K562 (cell line): ENCODE measurements around the gene HLA-DOB. TPM values are rescaled to one million over a fixed set of nuclear protein-coding genes. Genes with fewer than 3 reads are reported as not detected.

Experiments
- BHLHE40 ChIP-seq: IDR thresholded peaks from 2 replicates; pipeline ENCODE4 v1.6.1; 2011; ENCODE audit warnings: low read length, improper control_type of control experiment
- BRD9 ChIP-seq: fragments of 450-650 bp; IDR thresholded peaks from 2 replicates; pipeline ENCODE4 v1.6.1; 2018; ENCODE audit warnings: low read depth; ENCODE audit not compliant: partially characterized antibody
- DPF2 ChIP-seq: fragments of 450-650 bp; IDR thresholded peaks from 2 replicates; pipeline ENCODE4 v1.6.1; 2016
- FOS ChIP-seq: IDR thresholded peaks from 3 replicates; pipeline ENCODE4 v1.6.1; 2011; ENCODE audit not compliant: insufficient read length; ENCODE audit errors: extremely low read depth
- FOSL1 ChIP-seq: fragments of 200-800 bp; sonication (Bioruptor generic); conservative IDR thresholded peaks from 2 replicates; pipeline ENCODE4 v1.6.1; 2016; ENCODE audit warnings: missing genetic modification characterization, missing compliant biosample characterization
- HNRNPUL1 ChIP-seq: fragments of 200-400 bp; formaldehyde crosslinking; IDR thresholded peaks from 2 replicates; pipeline ENCODE4 v1.6.1; 2017; ENCODE audit warnings: low read length
- KDM5B ChIP-seq: fragments of 200-600 bp; sonication (generic); IDR thresholded peaks from 2 replicates; pipeline ENCODE4 v1.6.1; 2012; ENCODE audit warnings: low read depth, mild to moderate bottlenecking, moderate library complexity, low read length, control low read depth, inconsistent platforms; ENCODE audit not compliant: insufficient replicate concordance
- MAFG ChIP-seq: fragments of 450-650 bp; conservative IDR thresholded peaks from 2 replicates; pipeline ENCODE4 v1.6.1; 2016; ENCODE audit warnings: missing genetic modification characterization, missing compliant biosample characterization
- MEF2D ChIP-seq: conservative IDR thresholded peaks from 2 replicates; pipeline ENCODE4 v1.6.1; 2016; ENCODE audit warnings: low read depth, missing genetic modification characterization, missing compliant biosample characterization
- POLR3A ChIP-seq: IDR thresholded peaks from 2 replicates; pipeline ENCODE4 v1.6.1; 2011; ENCODE audit warnings: borderline replicate concordance, mild to moderate bottlenecking, moderate library complexity; ENCODE audit not compliant: insufficient read length, insufficient read depth; ENCODE audit errors: extremely low read depth
- RCOR1 ChIP-seq, 2 experiments: IDR thresholded peaks; 2 replicates each; pipeline ENCODE4 v1.6.1; 2012; ENCODE audit warnings: low read depth in 2 of 2, low read length in 2 of 2, borderline replicate concordance in 1 of 2, improper control_type of control experiment in 1 of 2
- RHOXF2B ChIP-seq: fragments of 250-450 bp; sonication (Bioruptor Pico); conservative IDR thresholded peaks from 2 replicates; pipeline ENCODE4 v1.5.1; 2021
- SMARCC2 ChIP-seq: fragments of 450-650 bp; IDR thresholded peaks from 2 replicates; pipeline ENCODE4 v1.6.1; 2017; ENCODE audit warnings: antibody characterized with exemption, moderate library complexity, mild to moderate bottlenecking, low read depth
- SOX6 ChIP-seq: fragments of 450-650 bp; IDR thresholded peaks from 2 replicates; pipeline ENCODE4 v1.6.1; 2014; ENCODE audit warnings: mild to moderate bottlenecking
- TEAD1 ChIP-seq, 2 experiments: fragments of 450-650 bp in 1 of 2; sonication (generic) in 1 of 2; formaldehyde crosslinking; IDR thresholded peaks; 2 replicates each; pipeline versions ENCODE4 v1.4.0 to v1.8.0; 2020 to 2022; ENCODE audit warnings: mild to moderate bottlenecking in 2 of 2, missing genetic modification reagents in 1 of 2
- TGIF2 ChIP-seq: sonication (generic); formaldehyde crosslinking; IDR thresholded peaks from 2 replicates; pipeline ENCODE4 v1.8.1; 2022; ENCODE audit warnings: mild to moderate bottlenecking, missing genetic modification reagents, moderate library complexity
- ZKSCAN1 ChIP-seq: fragments of 150-350 bp; IDR thresholded peaks from 2 replicates; pipeline ENCODE4 v1.6.1; 2016; ENCODE audit warnings: low read depth, low read length
- ZNF184 ChIP-seq: sonication (generic); formaldehyde crosslinking; IDR thresholded peaks from 2 replicates; pipeline ENCODE4 v1.5.0; 2020; ENCODE audit warnings: missing genetic modification reagents
- ZNF224 ChIP-seq: sonication (generic); formaldehyde crosslinking; IDR thresholded peaks from 2 replicates; pipeline ENCODE4 v1.8.0; 2022; ENCODE audit warnings: mild to moderate bottlenecking, missing genetic modification reagents
- ZNF311 ChIP-seq: fragments of 250-450 bp; sonication (Bioruptor Pico); IDR thresholded peaks from 2 replicates; pipeline ENCODE4 v1.4.0; 2020; ENCODE audit warnings: mild to moderate bottlenecking, moderate library complexity
- ZNF316 ChIP-seq: fragments of 450-650 bp; IDR thresholded peaks from 2 replicates; pipeline ENCODE4 v1.6.1; 2016
- ZNF444 ChIP-seq: fragments of 250-450 bp; sonication (Bioruptor Pico); IDR thresholded peaks from 2 replicates; pipeline ENCODE4 v1.4.0; 2020; ENCODE audit warnings: mild to moderate bottlenecking, moderate library complexity
- polyA plus RNA-seq, 8 experiments: library from polyadenylated mRNA; depleted of rRNA in 4 of 8; stranded (reverse) in 5 of 8; unstranded in 3 of 8; fragments of >200 nt; fragmentation: Nextera tagmentation in 2 of 8; fragmentation: Illumina TruSeq in 1 of 8; extraction: Ambion mirVana in 2 of 8; extraction: Trizol in 1 of 8; gene quantifications; 2 replicates each; pipeline versions ENCODE4 v1.2.1 to v1.2.3, GENCODE V29; 2011 to 2014; ENCODE audit warnings: inconsistent platforms in 1 of 8, missing spikeins in 1 of 8
- total RNA-seq, 7 experiments: library from RNA; depleted of rRNA in 6 of 7; stranded (reverse); fragments of >200 nt in 6 of 7; fragmentation: Illumina TruSeq in 2 of 7; extraction: Trizol in 2 of 7; gene quantifications; 2 replicates each; pipeline versions ENCODE4 v1.2.1 to v1.2.3, GENCODE V29; 2011 to 2021; ENCODE audit warnings: low replicate concordance in 1 of 7
- TF ChIP-seq, protein P1 (sequence below): IDR thresholded peaks from 2 replicates; pipeline ENCODE4 v1.6.1; 2016; ENCODE audit warnings: missing genetic modification characterization, missing compliant biosample characterization
- TF ChIP-seq, protein P2 (sequence below): sonication (generic); formaldehyde crosslinking; IDR thresholded peaks from 2 replicates; pipeline ENCODE4 v1.8.0; 2023; ENCODE audit warnings: mild to moderate bottlenecking, missing genetic modification reagents
- TF ChIP-seq, protein P3 (sequence below): fragments of 450-650 bp; IDR thresholded peaks from 2 replicates; pipeline ENCODE4 v1.6.1; 2016; ENCODE audit warnings: missing biosample characterization, missing genetic modification characterization

HLA-DOB gene
- total and polyA plus RNA-seq, 9 of the 15 experiments (the other 6 are each of a cell fraction or from before 2014, with no cell fraction given): 1.2 to 4.0 (median 2.5) TPM

DNA sequence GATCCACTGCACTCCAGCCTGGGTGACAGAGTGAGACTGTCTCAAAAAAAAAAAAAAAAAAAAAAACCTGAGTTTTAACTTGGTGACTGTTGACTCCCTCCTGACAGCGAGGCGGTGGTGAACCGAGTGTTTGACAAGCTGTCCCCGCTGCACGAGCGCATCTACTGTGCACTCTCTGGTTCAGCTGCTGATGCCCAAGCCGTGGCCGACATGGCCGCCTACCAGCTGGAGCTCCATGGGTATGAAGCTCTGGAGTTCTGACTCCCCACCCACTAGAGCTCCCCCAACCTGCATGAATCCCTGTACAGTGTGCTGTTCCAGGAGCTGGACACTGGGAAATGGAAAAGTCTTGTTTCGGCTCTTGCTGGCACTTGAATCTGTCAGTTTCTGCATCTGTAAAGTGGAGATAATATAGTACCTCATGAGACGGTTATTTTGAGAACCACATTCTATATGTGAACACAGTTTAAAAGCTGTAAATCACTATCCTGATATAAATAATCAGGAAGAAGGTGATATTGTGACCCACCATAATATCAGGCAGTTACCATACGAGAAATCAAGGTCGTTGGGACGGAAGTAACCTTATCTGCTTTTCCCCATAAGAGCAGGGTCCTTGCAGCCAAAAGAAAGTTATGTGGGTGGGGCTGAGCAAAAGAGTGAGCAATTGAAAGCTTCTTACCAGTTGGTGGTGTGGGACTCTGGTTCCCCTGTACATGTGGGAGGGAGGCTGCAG, 40.5 kb upstream of the HLA-DOB start (continued):
- TF ChIP-seq, protein P1, sequence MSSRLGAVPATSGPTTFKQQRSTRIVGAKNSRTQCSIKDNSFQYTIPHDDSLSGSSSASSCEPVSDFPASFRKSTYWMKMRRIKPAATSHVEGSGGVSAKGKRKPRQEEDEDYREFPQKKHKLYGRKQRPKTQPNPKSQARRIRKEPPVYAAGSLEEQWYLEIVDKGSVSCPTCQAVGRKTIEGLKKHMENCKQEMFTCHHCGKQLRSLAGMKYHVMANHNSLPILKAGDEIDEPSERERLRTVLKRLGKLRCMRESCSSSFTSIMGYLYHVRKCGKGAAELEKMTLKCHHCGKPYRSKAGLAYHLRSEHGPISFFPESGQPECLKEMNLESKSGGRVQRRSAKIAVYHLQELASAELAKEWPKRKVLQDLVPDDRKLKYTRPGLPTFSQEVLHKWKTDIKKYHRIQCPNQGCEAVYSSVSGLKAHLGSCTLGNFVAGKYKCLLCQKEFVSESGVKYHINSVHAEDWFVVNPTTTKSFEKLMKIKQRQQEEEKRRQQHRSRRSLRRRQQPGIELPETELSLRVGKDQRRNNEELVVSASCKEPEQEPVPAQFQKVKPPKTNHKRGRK (tag): no peak
- TF ChIP-seq SMARCC2: no peak
- TF ChIP-seq, protein P2, sequence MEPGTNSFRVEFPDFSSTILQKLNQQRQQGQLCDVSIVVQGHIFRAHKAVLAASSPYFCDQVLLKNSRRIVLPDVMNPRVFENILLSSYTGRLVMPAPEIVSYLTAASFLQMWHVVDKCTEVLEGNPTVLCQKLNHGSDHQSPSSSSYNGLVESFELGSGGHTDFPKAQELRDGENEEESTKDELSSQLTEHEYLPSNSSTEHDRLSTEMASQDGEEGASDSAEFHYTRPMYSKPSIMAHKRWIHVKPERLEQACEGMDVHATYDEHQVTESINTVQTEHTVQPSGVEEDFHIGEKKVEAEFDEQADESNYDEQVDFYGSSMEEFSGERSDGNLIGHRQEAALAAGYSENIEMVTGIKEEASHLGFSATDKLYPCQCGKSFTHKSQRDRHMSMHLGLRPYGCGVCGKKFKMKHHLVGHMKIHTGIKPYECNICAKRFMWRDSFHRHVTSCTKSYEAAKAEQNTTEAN: no peak
- peak; percentile 84 for TF ChIP-seq DPF2
- no peak for TF ChIP-seq POLR3A
- no peak for TF ChIP-seq BHLHE40
- no peak for TF ChIP-seq HNRNPUL1
- TF ChIP-seq MEF2D (tag): peak; percentile 79
- peak; percentile 76 for TF ChIP-seq SOX6
- no peak for TF ChIP-seq ZKSCAN1
- TF ChIP-seq KDM5B: no peak
- no peak for TF ChIP-seq TGIF2 (CRISPR knock-in tag)
- TF ChIP-seq ZNF311: no peak
- TF ChIP-seq RCOR1 (IDR thresholded peaks at IDR 0.05; ENCODE audit: borderline replicate concordance in 1 of 2, low read depth in 2 of 2, low read length in 2 of 2): peak; percentile 59 to 96; a peak in 3 of 4 replicates
- no peak for TF ChIP-seq ZNF444 (CRISPR knock-in tag)
- no peak for TF ChIP-seq RHOXF2B (CRISPR knock-in tag)
- TF ChIP-seq TEAD1 (CRISPR knock-in tag; IDR thresholded peaks at IDR 0.05): peak in 1 of 2 experiments; percentile 4; a peak in 1 of 4 replicates
- no peak for TF ChIP-seq ZNF316
- no peak for TF ChIP-seq BRD9
- no peak for TF ChIP-seq ZNF224 (CRISPR knock-in tag)
- no peak for TF ChIP-seq MAFG (tag)
- TF ChIP-seq FOS: no peak
- TF ChIP-seq FOSL1: no peak
- TF ChIP-seq, protein P3, sequence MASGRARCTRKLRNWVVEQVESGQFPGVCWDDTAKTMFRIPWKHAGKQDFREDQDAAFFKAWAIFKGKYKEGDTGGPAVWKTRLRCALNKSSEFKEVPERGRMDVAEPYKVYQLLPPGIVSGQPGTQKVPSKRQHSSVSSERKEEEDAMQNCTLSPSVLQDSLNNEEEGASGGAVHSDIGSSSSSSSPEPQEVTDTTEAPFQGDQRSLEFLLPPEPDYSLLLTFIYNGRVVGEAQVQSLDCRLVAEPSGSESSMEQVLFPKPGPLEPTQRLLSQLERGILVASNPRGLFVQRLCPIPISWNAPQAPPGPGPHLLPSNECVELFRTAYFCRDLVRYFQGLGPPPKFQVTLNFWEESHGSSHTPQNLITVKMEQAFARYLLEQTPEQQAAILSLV (tag): no peak
- TF ChIP-seq ZNF184 (CRISPR knock-in tag): no peak
